T-helper 17 cell (primary cell): ENCODE results near the gene PAQR5. TPM values are rescaled to one million over a fixed set of nuclear protein-coding genes. Genes with fewer than 3 reads are reported as not detected.
"Not testable (repeated sequence)": the region's sequence is repeated elsewhere in the genome, so short reads cannot be mapped to it uniquely, and the experiment has no call there.

ENCODE experiments used
- ATAC-seq: fragments of 150-1000 bp; cut with Tn5 transposase; 2 replicates; pipeline ENCODE4 v1.10.0; 2021; ENCODE audit warnings: mild to moderate bottlenecking, moderate library complexity
- DNase-seq, 3 donors: peaks; one replicate each; pipeline versions ENCODE4 v3.0.0 to v3.0.0-alpha.2; 2020 to 2021
- H3K9me3 ChIP-seq: one replicate; pipeline ENCODE4 v1.7.0; 2013; ENCODE audit warnings: low read length, mild to moderate bottlenecking; ENCODE audit not compliant: control insufficient read depth, poor library complexity, severe bottlenecking
- H3K27ac Mint-ChIP-seq: one replicate; pipeline ENCODE4 v1.8.0; 2022; ENCODE audit warnings: mild to moderate bottlenecking, moderate library complexity, mixed read lengths
- H3K27me3 Mint-ChIP-seq: one replicate; pipeline ENCODE4 v1.8.0; 2022; ENCODE audit warnings: mixed read lengths
- H3K36me3 Mint-ChIP-seq: one replicate; pipeline ENCODE4 v1.8.0; 2022; ENCODE audit warnings: low read depth, mixed read lengths
- H3K4me1 Mint-ChIP-seq: one replicate; pipeline ENCODE4 v1.8.0; 2022; ENCODE audit warnings: mild to moderate bottlenecking, mixed read lengths
- H3K4me3 Mint-ChIP-seq: one replicate; pipeline ENCODE4 v1.8.0; 2022; ENCODE audit warnings: mild to moderate bottlenecking, moderate library complexity, mixed read lengths
- total RNA-seq, 4 donors: library from RNA in 2 of 4; stranded (reverse) in 2 of 4; gene quantifications; one replicate each; pipeline ENCODE4 v1.2.3 and lab custom pipeline; 2022 to 2026

Gene PAQR5
- total RNA-seq, 2 donors from 2014 or later: not detected

DNA sequence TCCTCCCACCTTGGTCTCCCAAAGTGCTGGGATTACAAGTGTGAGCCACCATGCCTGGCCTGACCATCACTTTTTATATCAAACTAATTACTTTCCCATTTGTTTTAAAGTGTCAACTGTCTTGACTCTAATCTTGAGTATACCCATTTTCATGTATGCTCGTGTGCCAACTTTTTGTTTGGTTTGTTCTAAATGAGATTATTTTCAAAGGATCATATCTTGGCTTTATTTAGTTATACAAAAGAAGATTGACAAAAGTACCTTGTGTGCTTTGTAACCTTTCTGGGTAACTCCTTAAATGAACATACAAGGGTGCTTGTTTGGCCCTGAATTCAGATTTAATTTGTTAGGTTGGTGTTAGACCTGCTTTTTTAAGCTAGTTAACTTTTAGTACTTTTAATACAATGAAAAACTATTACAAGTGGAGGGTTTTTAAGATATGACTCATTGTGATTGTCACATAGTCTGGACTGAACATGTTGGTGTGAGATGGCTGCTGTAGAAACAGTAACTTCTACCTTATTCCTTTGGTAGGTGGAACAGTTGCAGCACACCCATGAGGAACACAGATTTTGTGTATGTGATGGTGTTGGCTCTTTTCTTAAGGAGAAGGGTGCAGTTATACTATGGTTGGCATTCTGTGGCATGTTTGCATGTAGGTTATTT lies 126.2 kb downstream of the PAQR5 start:
- Mint-ChIP-seq H3K4me1 (no peaks in the 10 kb centered on the region), H3K27ac (no peak overlapping the region), H3K4me3 (no peak overlapping the region), H3K36me3 (no peaks in the 10 kb centered on the region), H3K27me3 (no peaks in the 10 kb centered on the region)
- ATAC-seq: no peak
- H3K9me3 ChIP-seq: no peaks in the 10 kb centered on the region
- no peak for DNase-seq

DNA sequence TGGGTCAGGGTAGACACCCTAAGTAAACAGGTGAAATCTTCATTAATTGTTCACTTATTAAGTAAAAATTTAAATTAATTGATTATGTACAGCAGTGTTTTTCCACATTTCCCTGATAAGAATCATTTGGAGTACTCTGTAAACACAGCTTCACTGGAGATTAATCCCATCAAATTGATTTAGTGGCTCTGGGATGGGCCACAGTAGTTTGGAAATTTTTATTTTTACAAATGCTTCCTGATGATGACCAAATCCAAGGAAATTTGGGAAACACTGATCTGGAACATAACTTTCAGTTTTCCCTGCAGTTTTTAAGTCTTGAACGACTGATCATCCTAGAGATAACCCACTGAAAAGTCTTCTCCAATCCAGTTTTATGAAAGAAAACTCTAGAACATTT lies 135.1 kb downstream of the PAQR5 start:
- Mint-ChIP-seq H3K27ac (no peak overlapping the region), H3K27me3 (no peaks in the 10 kb centered on the region), H3K4me1 (peaks cover 2% of the 10 kb centered on the region), H3K36me3 (no peaks in the 10 kb centered on the region), H3K4me3 (no peak overlapping the region)
- no peaks in the 10 kb centered on the region for H3K9me3 ChIP-seq
- DNase-seq (no peak), ATAC-seq (no peak)

DNA sequence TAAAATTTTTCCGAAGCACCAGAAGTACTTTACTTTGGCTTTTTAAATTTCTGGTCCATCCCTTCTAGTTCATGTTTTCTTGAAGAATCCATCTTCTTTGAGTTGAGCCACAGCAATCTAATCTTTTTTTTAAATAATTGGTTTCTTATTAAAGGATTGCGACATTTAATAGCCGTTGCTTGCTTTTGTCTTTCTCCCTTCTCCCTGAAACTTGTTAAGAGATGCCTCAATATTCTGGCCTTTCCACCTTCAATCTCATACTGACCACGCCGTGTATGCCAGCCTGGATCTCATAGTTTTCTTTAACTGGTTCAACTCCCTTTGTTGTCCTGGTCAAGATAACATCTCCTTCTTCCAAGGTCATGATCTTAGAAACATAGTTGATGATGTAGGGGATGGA lies 135.5 kb downstream of the PAQR5 start:
- Mint-ChIP-seq H3K36me3 (no peaks in the 10 kb centered on the region), H3K4me1 (peaks cover 2% of the 10 kb centered on the region), H3K27ac (no peak overlapping the region), H3K4me3 (no peak overlapping the region), H3K27me3 (no peaks in the 10 kb centered on the region)
- ATAC-seq: no peak
- H3K9me3 ChIP-seq: no peaks in the 10 kb centered on the region
- no peak for DNase-seq

DNA sequence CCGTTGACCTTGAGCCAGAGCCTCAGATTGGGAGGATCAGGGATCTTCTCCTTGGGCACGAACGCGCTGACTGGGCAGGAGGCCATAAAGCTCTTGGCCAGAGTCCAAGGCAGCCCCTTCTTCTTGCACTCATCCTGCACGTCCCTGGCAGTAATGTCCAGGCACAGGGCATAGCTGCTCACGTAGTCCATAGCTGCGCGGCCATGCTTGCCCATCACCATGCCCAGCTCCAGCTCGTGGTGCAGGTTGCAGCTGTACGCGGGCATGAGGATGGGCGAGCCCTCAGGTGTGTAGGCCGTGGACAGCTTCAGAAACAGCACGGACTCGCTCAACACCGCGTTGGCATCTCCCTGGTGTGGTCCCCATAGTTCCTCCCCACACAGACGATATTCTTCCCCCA lies 136.0 kb downstream of the PAQR5 start:
- H3K27ac Mint-ChIP-seq: no peak overlapping the region
- DNase-seq (no peak), ATAC-seq (no peak)
- H3K36me3 Mint-ChIP-seq: no peaks in the 10 kb centered on the region
- no peak overlapping the region for H3K4me3 Mint-ChIP-seq
- no peaks in the 10 kb centered on the region for H3K27me3 Mint-ChIP-seq
- H3K9me3 ChIP-seq: no peaks in the 10 kb centered on the region
- H3K4me1 Mint-ChIP-seq: peaks cover 2% of the 10 kb centered on the region

DNA sequence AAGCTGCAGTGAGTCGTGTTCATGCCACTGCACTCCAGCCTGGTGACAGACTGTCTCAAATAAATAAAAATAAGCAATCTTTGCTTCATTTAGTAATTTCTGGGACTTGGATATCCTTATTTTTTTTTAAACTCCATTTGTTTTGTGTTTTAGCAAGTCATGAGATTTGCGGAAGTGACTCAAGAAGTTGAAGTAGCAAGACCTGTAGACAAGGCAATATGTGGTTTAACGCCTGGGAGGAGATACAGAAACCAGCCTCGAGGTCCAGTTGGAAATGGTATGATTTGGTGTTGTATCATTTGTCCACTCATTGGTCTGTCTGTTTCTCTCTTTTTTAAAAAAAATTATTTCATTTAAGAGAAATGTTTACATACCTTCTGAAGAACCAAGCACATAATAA lies 137.3 kb downstream of the PAQR5 start:
- H3K9me3 ChIP-seq: no peaks in the 10 kb centered on the region
- H3K27ac Mint-ChIP-seq: no peak overlapping the region
- H3K36me3 Mint-ChIP-seq: no peaks in the 10 kb centered on the region
- DNase-seq: no peak
- H3K27me3 Mint-ChIP-seq: no peaks in the 10 kb centered on the region
- no peak for ATAC-seq
- H3K4me3 Mint-ChIP-seq: no peak overlapping the region
- peaks cover 2% of the 10 kb centered on the region for H3K4me1 Mint-ChIP-seq

DNA sequence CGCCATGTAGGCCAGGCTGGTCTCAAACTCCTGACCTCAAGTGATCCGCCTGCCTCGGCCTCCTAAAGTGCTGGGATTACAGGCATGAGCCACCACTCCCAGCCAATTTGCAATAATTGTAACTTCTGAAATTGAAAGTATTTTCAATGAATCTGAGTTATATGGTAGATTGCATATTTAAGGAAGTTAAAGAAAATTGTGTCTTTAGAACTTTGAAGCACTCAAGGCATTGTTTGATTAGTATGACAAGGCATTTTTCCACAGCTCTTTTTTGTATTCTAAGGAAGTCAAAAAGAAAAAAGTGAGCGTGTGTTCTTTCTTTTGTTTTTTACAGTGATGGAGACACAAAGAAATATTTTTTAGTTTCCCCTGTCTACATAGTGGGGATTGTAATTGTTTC lies 138.2 kb downstream of the PAQR5 start:
- no peaks in the 10 kb centered on the region for H3K4me1 Mint-ChIP-seq
- ATAC-seq (no peak), DNase-seq (no peak)
- H3K36me3 Mint-ChIP-seq: no peaks in the 10 kb centered on the region
- H3K4me3 Mint-ChIP-seq: no peak overlapping the region
- H3K9me3 ChIP-seq: no peaks in the 10 kb centered on the region
- H3K27ac Mint-ChIP-seq: no peak overlapping the region
- no peaks in the 10 kb centered on the region for H3K27me3 Mint-ChIP-seq

DNA sequence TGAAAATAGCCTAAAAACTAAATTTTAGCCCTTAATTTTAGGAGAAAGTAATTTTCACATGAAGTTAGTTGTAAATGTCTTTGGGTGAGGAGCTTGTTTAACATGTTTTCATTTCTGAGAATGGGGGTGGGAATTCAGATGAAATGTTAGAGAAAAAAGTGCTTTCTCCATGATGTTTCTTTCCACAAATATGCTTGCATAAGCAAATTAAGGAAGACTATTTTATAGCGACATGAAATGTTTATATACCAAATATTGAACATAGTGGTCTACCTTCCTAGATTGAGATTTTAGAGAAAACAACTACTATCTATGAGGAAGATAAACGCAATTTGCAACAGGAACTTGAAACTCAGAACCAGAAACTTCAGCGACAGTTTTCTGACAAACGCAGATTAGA lies 140.9 kb downstream of the PAQR5 start:
- DNase-seq: no peak
- ATAC-seq: no peak
- Mint-ChIP-seq H3K27ac (peak overlapping the region; percentile 8), H3K4me1 (no peaks in the 10 kb centered on the region), H3K36me3 (no peaks in the 10 kb centered on the region), H3K27me3 (no peaks in the 10 kb centered on the region), H3K4me3 (peak overlapping the region; percentile 22)
- H3K9me3 ChIP-seq: no peaks in the 10 kb centered on the region

DNA sequence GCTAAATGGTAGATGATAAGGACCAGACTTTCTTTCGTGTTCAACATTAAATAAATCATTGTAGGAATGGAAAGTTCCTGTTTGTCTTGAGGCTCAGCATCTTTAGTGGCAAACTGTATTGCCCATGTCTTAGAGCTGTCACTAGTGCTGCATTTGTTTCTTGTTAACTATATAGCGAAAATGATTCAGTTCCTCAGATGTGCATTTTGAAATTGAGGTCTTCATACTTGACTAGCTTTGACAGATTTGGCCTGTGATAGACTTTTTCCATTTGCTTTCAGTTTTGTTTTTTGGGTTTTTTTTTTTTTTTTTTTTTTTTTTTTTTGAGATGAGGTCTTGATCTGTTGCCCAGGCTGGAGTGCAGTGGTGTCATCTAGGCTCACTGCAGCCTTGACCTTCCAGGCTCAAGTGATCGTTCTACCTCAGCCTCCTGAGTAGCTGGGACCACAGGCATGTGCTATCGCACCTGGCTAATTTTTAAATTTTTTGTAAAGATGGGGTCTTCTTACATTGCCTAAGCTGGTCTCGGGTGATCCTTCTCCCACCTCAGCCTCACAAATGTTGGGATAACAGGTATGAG lies 144.4 kb downstream of the PAQR5 start:
- no peak overlapping the region for H3K27ac Mint-ChIP-seq
- H3K4me3 Mint-ChIP-seq: peak overlapping the region; percentile 9
- ATAC-seq (peak; percentile 25), DNase-seq (no peak)
- no peaks in the 10 kb centered on the region for H3K9me3 ChIP-seq
- no peaks in the 10 kb centered on the region for H3K36me3 Mint-ChIP-seq
- H3K27me3 Mint-ChIP-seq: no peaks in the 10 kb centered on the region
- H3K4me1 Mint-ChIP-seq: no peaks in the 10 kb centered on the region

DNA sequence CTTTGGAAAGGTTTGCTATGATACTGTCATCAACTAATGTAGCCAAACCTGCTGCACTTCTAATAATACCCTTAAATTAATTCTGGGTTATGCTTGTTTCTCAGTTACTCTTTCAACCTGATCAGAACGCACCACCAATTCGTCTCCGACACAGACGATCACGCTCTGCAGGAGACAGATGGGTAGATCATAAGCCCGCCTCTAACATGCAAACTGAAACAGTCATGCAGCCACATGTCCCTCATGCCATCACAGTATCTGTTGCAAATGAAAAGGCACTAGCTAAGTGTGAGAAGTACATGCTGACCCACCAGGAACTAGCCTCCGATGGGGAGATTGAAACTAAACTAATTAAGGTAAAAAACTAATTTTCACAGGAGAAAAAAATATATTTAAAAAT lies 146.0 kb downstream of the PAQR5 start:
- Mint-ChIP-seq H3K4me3 (no peak overlapping the region), H3K27ac (no peak overlapping the region), H3K4me1 (no peaks in the 10 kb centered on the region), H3K27me3 (no peaks in the 10 kb centered on the region), H3K36me3 (no peaks in the 10 kb centered on the region)
- no peak for DNase-seq
- no peak for ATAC-seq
- no peaks in the 10 kb centered on the region for H3K9me3 ChIP-seq

DNA sequence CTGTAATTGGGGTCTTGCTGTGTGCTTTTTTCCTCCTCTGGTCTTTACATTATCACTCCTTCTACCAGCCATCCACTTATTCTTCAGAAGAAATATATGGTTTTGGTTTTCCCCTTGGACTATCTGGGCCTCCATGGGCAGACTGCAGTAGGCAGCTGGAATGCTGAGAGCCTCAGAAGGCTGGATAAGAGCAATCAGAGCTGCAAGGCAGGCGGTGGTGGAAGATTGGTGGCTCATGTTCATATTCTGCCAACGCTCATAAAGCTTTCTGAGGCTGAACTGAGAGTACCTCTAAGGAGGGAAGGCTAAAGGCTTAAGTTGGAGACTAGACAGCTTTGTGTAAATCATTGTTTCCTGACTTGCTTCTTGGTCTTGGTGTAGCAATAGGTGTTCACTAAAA lies 148.2 kb downstream of the PAQR5 start:
- no peak overlapping the region for H3K27ac Mint-ChIP-seq
- H3K9me3 ChIP-seq: no peaks in the 10 kb centered on the region
- ATAC-seq: no peak
- H3K4me3 Mint-ChIP-seq: no peak overlapping the region
- H3K36me3 Mint-ChIP-seq: no peaks in the 10 kb centered on the region
- no peaks in the 10 kb centered on the region for H3K27me3 Mint-ChIP-seq
- H3K4me1 Mint-ChIP-seq: no peaks in the 10 kb centered on the region
- DNase-seq: no peak

DNA sequence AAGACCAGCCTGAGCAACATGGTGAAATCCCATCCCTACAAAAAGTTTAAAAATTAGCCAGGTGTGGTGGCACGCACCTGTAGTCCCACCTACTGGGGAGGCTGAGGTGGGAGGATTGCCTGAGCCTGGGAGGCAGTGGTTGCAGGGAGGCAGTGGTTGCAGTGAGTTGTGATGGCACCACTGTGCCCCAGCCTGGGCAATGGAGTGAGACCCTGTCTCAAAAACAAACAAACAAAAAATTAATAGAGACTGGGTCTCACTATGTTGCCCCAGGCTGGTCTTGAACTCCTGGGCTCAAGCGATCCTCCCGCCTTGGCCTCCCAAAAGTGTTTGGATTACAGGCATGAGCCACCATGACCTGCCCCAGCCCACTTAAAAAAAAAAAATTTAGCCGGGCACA lies 151.5 kb downstream of the PAQR5 start:
- peaks cover 22% of the 10 kb centered on the region for H3K4me1 Mint-ChIP-seq
- DNase-seq, H3K27ac Mint-ChIP-seq: not testable (repeated sequence)

DNA sequence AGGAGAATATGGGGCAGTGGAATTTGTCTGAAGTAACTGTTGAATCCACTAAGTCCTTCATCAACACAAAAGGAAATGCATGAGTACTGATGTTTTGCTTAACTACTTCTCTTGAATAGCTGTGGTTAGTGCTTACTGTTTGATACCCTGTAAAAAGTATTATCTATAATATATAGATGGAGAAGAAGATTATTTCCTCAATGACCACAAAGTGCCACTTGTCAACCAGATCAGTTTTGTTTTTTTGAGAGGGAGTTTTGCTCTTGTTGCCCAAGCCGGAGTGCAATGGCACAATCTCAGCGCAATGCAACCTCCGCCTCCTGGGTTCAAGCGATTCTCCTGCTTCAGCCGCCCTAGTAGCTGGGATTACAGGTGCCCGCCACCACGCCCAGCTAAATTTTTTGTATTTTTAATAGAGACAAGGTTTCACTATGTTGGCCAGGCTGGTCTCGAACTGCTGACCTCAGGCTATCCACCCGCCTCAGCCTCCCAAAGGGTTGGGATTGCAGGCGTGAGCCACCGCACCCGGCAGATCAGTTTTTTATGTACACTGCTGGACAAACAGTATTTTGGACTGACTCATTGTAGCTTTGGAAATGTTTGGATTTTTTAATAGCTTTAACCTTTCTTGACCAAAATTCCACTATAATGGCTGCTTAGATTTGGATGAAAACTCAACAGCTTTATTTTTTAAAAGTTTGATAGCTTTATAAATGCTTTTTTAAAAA lies 152.4 kb downstream of the PAQR5 start:
- peaks cover 6% of the 10 kb centered on the region for H3K9me3 ChIP-seq
- Mint-ChIP-seq H3K4me3 (peak overlapping the region; percentile 99), H3K36me3 (peaks cover 5% of the 10 kb centered on the region), H3K27ac (peak overlapping the region; percentile 99), H3K4me1 (peaks cover 28% of the 10 kb centered on the region), H3K27me3 (no peaks in the 10 kb centered on the region)
- DNase-seq: no peak
- no peak for ATAC-seq

More for the DNA sequence above, 151.5 kb downstream of the PAQR5 start:
- not testable (repeated sequence) for H3K4me3 Mint-ChIP-seq, ATAC-seq, H3K9me3 ChIP-seq, H3K27me3 Mint-ChIP-seq, H3K36me3 Mint-ChIP-seq

DNA sequence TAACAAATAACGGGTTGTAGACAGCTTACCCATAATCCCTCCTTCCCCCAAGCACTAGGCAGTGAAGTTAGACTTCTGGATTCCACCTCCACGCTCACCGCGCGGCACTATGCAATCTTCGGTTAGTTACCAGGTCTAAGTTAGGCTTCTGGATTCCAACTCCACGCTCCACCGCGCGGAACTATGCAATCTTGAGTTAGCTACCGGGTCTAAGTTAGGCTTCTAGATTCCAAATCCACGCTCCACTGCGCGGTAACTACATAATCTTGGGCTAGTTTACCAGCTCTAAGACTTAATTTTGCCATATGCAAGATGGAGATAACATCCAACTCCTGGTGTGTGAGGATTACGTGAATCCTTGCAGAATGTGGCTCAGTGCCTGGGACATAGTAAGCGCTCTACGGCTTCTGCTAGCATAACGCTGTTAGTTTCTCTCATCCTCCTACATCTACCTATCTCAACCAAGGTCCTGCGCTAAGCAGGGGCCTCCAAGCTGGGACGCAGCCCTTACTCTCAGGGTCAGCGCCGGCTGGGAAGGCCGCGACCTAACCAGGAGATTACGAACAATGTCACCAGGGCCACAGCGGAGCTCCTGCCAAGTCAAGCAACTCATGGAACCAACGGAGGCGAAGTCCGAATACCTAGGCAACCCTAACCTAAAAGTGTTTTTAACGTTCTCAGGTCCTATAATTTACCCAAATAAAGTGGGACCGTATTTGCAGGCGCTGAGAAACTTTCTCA lies 153.4 kb downstream of the PAQR5 start:
- no peak for DNase-seq

More for the DNA sequence above, 153.4 kb downstream of the PAQR5 start:
- H3K36me3 Mint-ChIP-seq: peaks cover 8% of the 10 kb centered on the region
- H3K4me3 Mint-ChIP-seq: peak overlapping the region; percentile 99
- no peaks in the 10 kb centered on the region for H3K27me3 Mint-ChIP-seq
- H3K9me3 ChIP-seq: peaks cover 6% of the 10 kb centered on the region
- ATAC-seq: peak; percentile 34
- peak overlapping the region; percentile 99 for H3K27ac Mint-ChIP-seq
- H3K4me1 Mint-ChIP-seq: peaks cover 32% of the 10 kb centered on the region
